K562 (cell line): ENCODE measurements around the gene AKAP14. TPM values are rescaled to one million over a fixed set of nuclear protein-coding genes. Genes with fewer than 3 reads are reported as not detected.

Experiments used
- ATAC-seq: fragments of 200-7000 bp; cut with Tn5 transposase; 3 replicates; pipeline ENCODE4 v1.9.1; 2020; ENCODE audit warnings: moderate library complexity
- BruUV-seq: library from RNA; stranded (reverse); fragments of 400-500 nt; replicated peaks from 2 replicates; lab custom pipeline; 2021; lab: Mats Ljungman, UMichigan
- CTCF ChIA-PET: fragments of 300-600 bp; formaldehyde crosslinking; extraction: SDS; loops from one replicate; lab custom pipeline; 2021; ENCODE audit warnings: low intra/inter-chr PET ratio; lab: Yijun Ruan, JAX
- POLR2A ChIA-PET: fragments of 300-600, 350-650 bp; sonication (Branson Sonifier 250); formaldehyde crosslinking; extraction: SDS; loops from one replicate; lab custom pipeline; 2021; ENCODE audit warnings: antibody characterized with exemption, inconsistent platforms; lab: Yijun Ruan, JAX
- DNase-seq, 4 experiments: peaks; one replicate each; pipeline versions ENCODE4 v3.0.0 to v3.0.0-alpha.2; 2011 to 2018; ENCODE audit warnings: low spot score in 3 of 4, mixed read lengths in 3 of 4; ENCODE audit errors: extremely low read depth in 1 of 4
- FAIRE-seq: peaks from 2 replicates; lab custom pipeline; 2011; peaks lifted over from hg19 to GRCh38; lab: Jason Lieb, UNC
- H2AFZ ChIP-seq: 2 replicates; pipeline ENCODE4 v1.6.0; 2011; ENCODE audit warnings: low read depth, low read length, control low read depth, inconsistent platforms
- H3K27ac ChIP-seq: fragments of 200-600 bp; 3 replicates; pipeline ENCODE4 v1.8.0; 2011; ENCODE audit warnings: low read depth, mild to moderate bottlenecking, control low read depth, inconsistent platforms, low read length, moderate library complexity, mixed read lengths; ENCODE audit errors: extremely low read depth
- H3K27me3 ChIP-seq, 2 experiments: fragments of 300-600 bp in 1 of 2; 2 replicates in 1 of 2; 3 replicates in 1 of 2; pipeline versions ENCODE4 v1.6.0 to v1.8.0; 2011; ENCODE audit warnings: inconsistent platforms in 2 of 2, low read length in 2 of 2, mild to moderate bottlenecking in 1 of 2, mixed read lengths in 1 of 2, moderate library complexity in 1 of 2; ENCODE audit not compliant: control insufficient read depth in 2 of 2, insufficient read depth in 2 of 2
- H3K36me3 ChIP-seq: fragments of 300-600 bp; 3 replicates; pipeline ENCODE4 v1.8.0; 2011; ENCODE audit warnings: mild to moderate bottlenecking, low read length, inconsistent platforms; ENCODE audit not compliant: control insufficient read depth, insufficient read depth
- H3K4me1 ChIP-seq, 2 experiments: fragments of 200-600 bp in 1 of 2; replicated peaks in 1 of 2; 2 replicates in 1 of 2; 3 replicates in 1 of 2; pipeline versions ENCODE4 v1.5.1 to v1.8.0; 2011; ENCODE audit warnings: inconsistent platforms in 2 of 2, low read length in 2 of 2, mild to moderate bottlenecking in 1 of 2, mixed read lengths in 1 of 2, moderate library complexity in 1 of 2; ENCODE audit not compliant: control insufficient read depth in 2 of 2, insufficient read depth in 2 of 2
- H3K4me2 ChIP-seq: 2 replicates; pipeline ENCODE4 v1.6.1; 2011; ENCODE audit warnings: low read length, control low read depth, inconsistent platforms, mixed read lengths; ENCODE audit not compliant: insufficient read depth
- H3K4me3 ChIP-seq: fragments of 200-600 bp; sonication (generic), shearing (Covaris generic); 2 replicates; pipeline ENCODE4 v1.5.1; 2016; ENCODE audit warnings: control low read depth, inconsistent platforms
- H3K79me2 ChIP-seq: fragments of 200-600 bp; 3 replicates; pipeline ENCODE4 v1.8.0; 2011; ENCODE audit warnings: low read length, inconsistent platforms; ENCODE audit not compliant: control insufficient read depth, insufficient read depth
- H3K9ac ChIP-seq, 2 experiments: 2 replicates each; pipeline versions ENCODE4 v1.6.0 to v1.6.1; 2011; ENCODE audit warnings: low read depth in 2 of 2, low read length in 2 of 2, control low read depth in 1 of 2, inconsistent platforms in 1 of 2, mild to moderate bottlenecking in 1 of 2, mixed read lengths in 1 of 2; ENCODE audit not compliant: insufficient read depth in 1 of 2
- H3K9me1 ChIP-seq: one replicate; pipeline ENCODE4 v1.6.0; 2011; ENCODE audit warnings: inconsistent platforms, mild to moderate bottlenecking, low read length, moderate library complexity; ENCODE audit not compliant: control insufficient read depth, insufficient read depth
- H3K9me3 ChIP-seq: replicated peaks from 2 replicates; pipeline ENCODE4 v1.5.1; 2011; ENCODE audit warnings: low read depth, low read length, inconsistent platforms; ENCODE audit not compliant: control insufficient read depth, insufficient read depth
- H4K20me1 ChIP-seq: replicated peaks from 2 replicates; pipeline ENCODE4 v1.6.1; 2011; ENCODE audit warnings: low read length, inconsistent platforms, mixed read lengths; ENCODE audit not compliant: control insufficient read depth, insufficient read depth
- ASH1L ChIP-seq: fragments of 450-650 bp; IDR thresholded peaks from 2 replicates; pipeline ENCODE4 v1.6.1; 2018; ENCODE audit warnings: borderline replicate concordance, mild to moderate bottlenecking, low read depth; ENCODE audit not compliant: partially characterized antibody
- CBFA2T3 ChIP-seq: fragments of 450-650 bp; IDR thresholded peaks from 2 replicates; pipeline ENCODE4 v1.6.1; 2017
- ESRRB ChIP-seq: fragments of 250-450 bp; sonication (Bioruptor Pico); IDR thresholded peaks from 2 replicates; pipeline ENCODE4 v1.5.0; 2020; ENCODE audit warnings: mild to moderate bottlenecking, moderate library complexity, borderline replicate concordance
- ETV1 ChIP-seq: fragments of 450-650 bp; conservative IDR thresholded peaks from 2 replicates; pipeline ENCODE4 v1.6.1; 2016; ENCODE audit warnings: missing genetic modification characterization, control low read depth, low read depth, missing compliant biosample characterization
- GATAD2A ChIP-seq: fragments of 450-650 bp; IDR thresholded peaks from 2 replicates; pipeline ENCODE4 v1.6.1; 2017
- GMEB1 ChIP-seq: fragments of 250-450 bp; sonication (Bioruptor Pico); IDR thresholded peaks from 2 replicates; pipeline ENCODE4 v1.4.0; 2020; ENCODE audit warnings: mild to moderate bottlenecking
- SIX5 ChIP-seq, 2 experiments: IDR thresholded peaks; 2 replicates each; pipeline ENCODE4 v1.6.1; 2011; ENCODE audit warnings: low read length in 2 of 2, borderline replicate concordance in 1 of 2, low read depth in 1 of 2, mild to moderate bottlenecking in 1 of 2, moderate library complexity in 1 of 2; ENCODE audit not compliant: insufficient read depth in 1 of 2
- SMAD4 ChIP-seq: fragments of 250-450 bp; sonication (Bioruptor Pico); conservative IDR thresholded peaks from 2 replicates; pipeline ENCODE4 v1.8.0; 2021; ENCODE audit warnings: inconsistent platforms, mild to moderate bottlenecking, moderate library complexity
- SMARCC2 ChIP-seq: fragments of 450-650 bp; IDR thresholded peaks from 2 replicates; pipeline ENCODE4 v1.6.1; 2017; ENCODE audit warnings: antibody characterized with exemption, moderate library complexity, mild to moderate bottlenecking, low read depth
- TSHZ1 ChIP-seq: fragments of 250-450 bp; sonication (Bioruptor Pico); IDR thresholded peaks from 2 replicates; pipeline ENCODE4 v1.4.0; 2020; ENCODE audit warnings: mild to moderate bottlenecking, moderate library complexity
- WGBS: fragments of 100-300 bp; shearing (Covaris generic); methylation state at CpG from one replicate; pipeline ENCODE4 v1.1.6; 2016; ENCODE audit warnings: low coverage, mixed read lengths; ENCODE audit not compliant: insufficient coverage; ENCODE audit errors: missing lambda C conversion rate; 5-methylcytosine and 5-hydroxymethylcytosine counted together
- in situ Hi-C: fragments of 300-500 bp; cut with MboI; formaldehyde crosslinking; loops from 4 replicates; pipeline ENCODE4 v1.15.0; 2018; ENCODE audit warnings: inconsistent platforms, mixed read lengths
- intact Hi-C: fragments of 100-400 bp; cut with micrococcal nuclease; formaldehyde crosslinking; loops from 2 replicates; pipeline ENCODE4 v1.14.2; 2022
- polyA plus RNA-seq, 8 experiments: library from polyadenylated mRNA; depleted of rRNA in 4 of 8; stranded (reverse) in 5 of 8; unstranded in 3 of 8; fragments of >200 nt; fragmentation: Nextera tagmentation in 2 of 8; fragmentation: Illumina TruSeq in 1 of 8; extraction: Ambion mirVana in 2 of 8; extraction: Trizol in 1 of 8; gene quantifications; 2 replicates each; pipeline versions ENCODE4 v1.2.1 to v1.2.3, GENCODE V29; 2011 to 2014; ENCODE audit warnings: inconsistent platforms in 1 of 8, missing spikeins in 1 of 8
- total RNA-seq, 7 experiments: library from RNA; depleted of rRNA in 6 of 7; stranded (reverse); fragments of >200 nt in 6 of 7; fragmentation: Illumina TruSeq in 2 of 7; extraction: Trizol in 2 of 7; gene quantifications; 2 replicates each; pipeline versions ENCODE4 v1.2.1 to v1.2.3, GENCODE V29; 2011 to 2021; ENCODE audit warnings: low replicate concordance in 1 of 7
- TF ChIP-seq, protein P1 (sequence below): sonication (generic); formaldehyde crosslinking; IDR thresholded peaks from 2 replicates; pipeline ENCODE4 v1.9.0; 2022; ENCODE audit warnings: mild to moderate bottlenecking, missing genetic modification reagents
- TF ChIP-seq, protein P2 (sequence below): fragments of 450-650 bp; IDR thresholded peaks from 2 replicates; pipeline ENCODE4 v1.7.0; 2016; ENCODE audit warnings: borderline replicate concordance

The AKAP14 gene
- total and polyA plus RNA-seq, 9 of the 15 experiments (the other 6 are each of a cell fraction or from before 2014, with no cell fraction given) = not detected

DNA sequence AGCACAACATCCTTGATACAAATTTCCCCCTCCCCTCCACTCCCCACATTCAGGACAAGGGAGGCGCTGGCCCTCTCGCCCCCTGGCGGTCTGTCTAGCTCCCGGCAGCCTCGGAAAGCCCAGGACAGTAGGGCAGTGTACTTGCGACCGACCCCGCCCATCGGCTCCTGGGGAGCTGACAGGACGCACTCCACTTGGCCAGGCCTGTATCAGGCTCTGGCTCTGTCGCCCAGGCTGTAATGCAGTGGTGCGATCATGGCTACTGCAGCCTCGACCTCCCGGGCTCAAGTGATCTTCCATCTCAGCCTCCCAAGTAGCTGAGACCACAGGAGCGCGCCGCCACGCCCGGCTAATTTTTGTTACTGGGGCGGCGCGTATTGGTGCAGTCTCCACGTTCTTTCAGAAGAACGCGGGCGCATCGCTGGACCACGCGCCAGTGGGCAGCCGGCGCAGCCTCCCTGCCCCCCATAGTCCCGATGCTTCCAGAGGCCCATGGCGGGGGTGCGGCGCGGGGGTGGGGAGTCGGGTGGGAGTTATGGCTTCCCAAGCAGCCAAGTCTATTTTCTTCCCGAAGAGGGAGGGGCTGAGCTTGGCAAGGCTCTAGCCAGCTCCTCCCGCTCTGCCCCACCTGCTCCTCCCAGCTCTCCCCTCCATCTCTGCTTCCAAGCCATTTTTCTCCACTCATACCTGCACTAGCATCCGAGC lies 7.8 kb upstream of the AKAP14 start:
- H3K4me1 ChIP-seq = peaks cover 2 to 8% of the 10 kb centered on the region in 2 experiments; a peak in 4 of 5 replicates
- H3K79me2 ChIP-seq = no peaks in the 10 kb centered on the region
- no TSS peak for BruUV-seq
- no peaks in the 10 kb centered on the region for H3K36me3 ChIP-seq
- in situ Hi-C loops = no loop called here
- WGBS = 50% methylated on average over 14 of the region's 40 CpGs
- no peaks in the 10 kb centered on the region for H3K27me3 ChIP-seq
- DNase-seq (peak; percentile 62 to 79 (median 68)), ATAC-seq (peak; percentile 97), FAIRE-seq (peak; percentile 68)
- no peak overlapping the region for H3K4me3 ChIP-seq
- H3K27ac ChIP-seq = no peak overlapping the region
- H3K9me1 ChIP-seq = no peaks in the 10 kb centered on the region
- CTCF ChIA-PET = no interaction called here
- no peak overlapping the region for H3K9ac ChIP-seq
- H2AFZ ChIP-seq = no peak overlapping the region
- POLR2A ChIA-PET = interaction anchor here (0.9 to 1.9 kb wide), 4 partner anchors 9 to 197 kb away, joined by 3 to 8 read pairs (median 5); partner anchors contain the start of gene RPL39
- H3K4me2 ChIP-seq = no peak overlapping the region
- H3K9me3 ChIP-seq = no peaks in the 10 kb centered on the region
- no peaks in the 10 kb centered on the region for H4K20me1 ChIP-seq
- intact Hi-C loops = no loop called here
- TF ChIP-seq SMARCC2 (no peak), ASH1L (no peak), CBFA2T3 (no peak), TSHZ1 (no peak), GMEB1 (no peak), SMAD4 (CRISPR knock-in tag) (no peak), GATAD2A (no peak), ESRRB (CRISPR knock-in tag) (no peak), SIX5 (IDR thresholded peaks at IDR 0.05; ENCODE audit: borderline replicate concordance in 1 of 2, insufficient read depth in 1 of 2, low read depth in 1 of 2, low read length in 2 of 2) (no peak), ETV1 (tag) (no peak)
- TF ChIP-seq, protein P1, sequence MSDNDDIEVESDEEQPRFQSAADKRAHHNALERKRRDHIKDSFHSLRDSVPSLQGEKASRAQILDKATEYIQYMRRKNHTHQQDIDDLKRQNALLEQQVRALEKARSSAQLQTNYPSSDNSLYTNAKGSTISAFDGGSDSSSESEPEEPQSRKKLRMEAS (CRISPR knock-in tag) = no peak
- TF ChIP-seq, protein P2, sequence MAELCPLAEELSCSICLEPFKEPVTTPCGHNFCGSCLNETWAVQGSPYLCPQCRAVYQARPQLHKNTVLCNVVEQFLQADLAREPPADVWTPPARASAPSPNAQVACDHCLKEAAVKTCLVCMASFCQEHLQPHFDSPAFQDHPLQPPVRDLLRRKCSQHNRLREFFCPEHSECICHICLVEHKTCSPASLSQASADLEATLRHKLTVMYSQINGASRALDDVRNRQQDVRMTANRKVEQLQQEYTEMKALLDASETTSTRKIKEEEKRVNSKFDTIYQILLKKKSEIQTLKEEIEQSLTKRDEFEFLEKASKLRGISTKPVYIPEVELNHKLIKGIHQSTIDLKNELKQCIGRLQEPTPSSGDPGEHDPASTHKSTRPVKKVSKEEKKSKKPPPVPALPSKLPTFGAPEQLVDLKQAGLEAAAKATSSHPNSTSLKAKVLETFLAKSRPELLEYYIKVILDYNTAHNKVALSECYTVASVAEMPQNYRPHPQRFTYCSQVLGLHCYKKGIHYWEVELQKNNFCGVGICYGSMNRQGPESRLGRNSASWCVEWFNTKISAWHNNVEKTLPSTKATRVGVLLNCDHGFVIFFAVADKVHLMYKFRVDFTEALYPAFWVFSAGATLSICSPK = no peak
